HG03060 (cell line): Measurements from ENCODE around the gene LYPLA2.

Experiments used
- ATAC-seq: cut with Tn5 transposase; IDR thresholded peaks from one replicate; pipeline ENCODE4 v1.9.1; 2021; ENCODE audit warnings: low read depth, moderate number of reproducible peaks; ENCODE audit not compliant: unreplicated experiment

Gene LYPLA2

DNA sequence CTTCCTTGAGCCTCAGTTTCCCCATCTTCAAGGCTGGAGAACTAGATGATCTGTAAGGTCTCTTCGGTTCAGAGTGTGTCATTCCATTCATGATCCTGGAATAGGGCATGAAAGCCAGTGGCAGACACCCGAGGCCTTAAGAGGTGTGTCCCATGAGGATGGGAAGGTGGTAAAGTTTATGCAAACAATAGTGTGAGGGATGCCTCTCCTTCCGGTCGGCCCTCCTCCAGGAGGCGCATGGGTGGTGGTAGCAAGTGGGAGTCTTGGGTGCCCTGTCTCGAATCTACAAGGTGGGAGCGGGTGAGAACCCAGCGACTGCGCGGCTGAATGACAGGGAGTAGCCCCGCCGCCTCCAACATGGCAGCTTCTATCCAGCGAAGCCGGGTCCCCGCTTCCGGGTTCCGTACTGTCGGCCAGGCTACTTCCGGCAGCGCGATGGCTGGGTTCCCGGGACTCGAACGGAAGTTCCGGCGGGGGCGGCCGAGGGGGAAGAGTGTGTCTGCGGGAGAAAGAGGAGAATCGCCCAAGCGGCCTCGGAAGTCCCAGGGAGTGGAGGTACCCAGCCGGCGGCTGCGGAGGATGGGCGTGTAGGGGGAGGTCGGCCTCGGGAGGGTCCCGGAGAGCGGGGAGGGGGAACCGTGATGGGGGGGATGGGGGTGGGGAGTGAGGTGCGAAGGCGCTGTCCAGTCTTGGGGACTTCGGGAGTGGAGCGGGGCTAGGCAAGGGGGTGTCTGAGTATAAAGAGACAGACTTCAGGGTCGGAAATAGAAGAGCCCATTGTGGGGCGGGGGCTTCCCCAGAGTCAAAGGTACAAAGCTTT, at the start of gene LYPLA2:
Gene LYPLA2, plus strand, starts transcription at position 450 of the 820 bp plus-strand sequence. CDS start 1,538 bp downstream, outside the sequence.
- ATAC-seq, result no peak

DNA sequence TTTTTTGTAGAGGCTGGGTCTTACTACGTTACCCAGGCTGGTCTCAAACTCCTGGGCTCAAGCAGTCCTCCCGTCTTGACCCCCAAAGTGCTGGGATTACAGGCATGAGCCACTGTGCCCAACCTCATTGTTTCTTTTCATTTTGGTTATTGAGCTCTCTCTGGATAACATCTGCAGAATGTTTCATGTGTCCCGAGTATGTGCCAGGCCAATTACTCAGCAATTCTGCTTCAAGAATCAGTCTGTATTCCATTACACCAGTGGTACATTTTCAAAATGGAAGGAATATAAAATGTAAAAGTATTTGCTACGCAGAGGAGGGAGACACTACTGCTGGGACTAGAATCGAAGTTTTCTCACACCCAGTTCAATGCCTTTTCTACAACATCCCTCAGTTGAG, 49.3 kb upstream of the LYPLA2 start:
- ATAC-seq, result no peak

DNA sequence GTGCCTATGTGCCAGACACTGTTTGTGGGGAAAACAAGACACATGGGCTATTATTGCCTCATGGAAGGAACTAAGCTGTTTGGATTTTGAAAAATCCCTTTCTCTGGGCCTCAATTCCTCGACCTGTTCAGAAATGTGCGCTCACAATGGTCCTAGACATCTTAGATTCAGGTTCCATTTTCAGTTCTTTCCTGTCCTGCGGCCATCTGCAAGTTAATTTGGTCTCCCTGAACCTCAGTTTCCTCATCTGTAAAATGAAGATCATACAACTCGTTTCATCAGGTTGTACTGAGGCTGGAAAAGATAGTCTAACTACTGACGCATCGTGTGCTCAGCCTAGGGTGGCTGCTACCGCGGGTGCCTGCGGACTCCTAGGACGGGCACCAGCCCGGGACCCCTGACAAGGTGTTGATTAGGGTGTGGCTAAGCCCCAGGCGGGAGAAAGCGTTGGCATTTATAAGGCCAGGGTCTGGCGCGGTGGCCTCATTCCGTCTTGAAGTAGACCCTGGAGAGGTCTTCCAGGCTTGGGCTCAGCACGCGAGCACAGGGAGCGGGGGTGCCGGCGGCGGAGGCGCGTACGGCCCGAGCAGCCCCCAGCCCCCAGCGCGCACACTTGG, 48.2 kb upstream of the LYPLA2 start:
- ATAC-seq, result no peak

DNA sequence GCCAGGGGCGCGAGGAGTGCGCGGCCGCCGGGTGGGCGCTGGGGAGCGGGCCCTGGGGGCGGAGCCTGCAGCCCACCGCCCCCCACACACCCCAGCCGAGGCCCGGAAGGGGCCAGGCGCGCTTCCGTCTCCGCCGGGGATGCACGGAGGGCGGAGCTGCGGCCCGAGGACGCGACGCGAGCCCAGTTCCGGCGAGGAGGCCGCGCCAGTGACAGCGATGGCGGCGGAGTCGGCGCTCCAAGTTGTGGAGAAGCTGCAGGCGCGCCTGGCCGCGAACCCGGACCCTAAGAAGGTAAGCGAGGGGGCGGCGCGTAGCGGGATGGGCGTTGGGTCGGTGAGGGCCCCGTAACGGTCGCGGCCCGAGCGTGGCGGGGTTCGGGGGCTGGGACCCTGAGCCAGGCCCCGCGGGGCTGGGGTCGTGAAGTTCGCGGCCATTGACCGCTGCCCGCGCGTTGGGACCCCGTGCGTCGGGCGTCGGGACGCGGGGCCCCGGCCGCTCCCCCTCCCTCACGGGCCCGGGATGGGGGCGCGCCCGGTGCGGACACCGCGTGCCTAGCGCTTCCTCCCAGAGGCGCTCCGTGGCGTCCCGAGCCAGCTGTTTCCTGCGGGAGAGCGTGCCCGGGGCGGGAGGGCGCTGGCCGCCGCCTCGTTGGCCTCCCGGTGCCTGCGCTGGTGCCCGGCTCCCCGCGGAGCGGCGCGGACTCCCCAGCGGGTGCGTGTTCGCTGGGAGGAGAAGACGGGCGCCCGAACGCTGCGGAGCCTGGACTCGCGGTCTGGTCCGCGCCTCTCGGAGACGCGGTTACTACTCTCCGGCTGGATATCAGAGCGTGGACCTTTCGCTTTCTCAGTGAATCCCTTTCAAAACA, 47.4 kb upstream of the LYPLA2 start, which contains the start of gene ELOA:
Gene ELOA, plus strand, starts transcription at position 185 of the 866 bp plus-strand sequence. Its CDS starts 33 bp downstream, at position 218.
- ATAC-seq, result no peak

DNA sequence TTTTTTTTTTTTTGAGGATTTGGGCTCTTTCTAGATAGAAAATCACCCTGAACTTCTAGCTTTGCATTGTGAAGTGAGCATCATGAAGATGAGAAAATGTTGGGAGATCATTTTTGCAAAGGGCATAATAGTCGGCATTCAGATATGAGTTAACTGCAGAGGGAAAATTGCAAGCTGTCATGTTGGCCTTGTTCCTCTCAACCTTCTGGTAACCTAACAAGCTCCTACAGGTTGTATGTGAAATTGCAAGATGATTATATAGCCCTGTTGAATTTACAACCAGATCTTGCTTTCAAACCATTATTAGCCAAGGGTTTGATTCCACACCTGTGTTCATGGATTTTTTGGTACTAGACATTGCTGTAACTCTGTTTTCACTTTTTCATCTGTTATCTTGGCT, 45.4 kb upstream of the LYPLA2 start:
- no peak for ATAC-seq

DNA sequence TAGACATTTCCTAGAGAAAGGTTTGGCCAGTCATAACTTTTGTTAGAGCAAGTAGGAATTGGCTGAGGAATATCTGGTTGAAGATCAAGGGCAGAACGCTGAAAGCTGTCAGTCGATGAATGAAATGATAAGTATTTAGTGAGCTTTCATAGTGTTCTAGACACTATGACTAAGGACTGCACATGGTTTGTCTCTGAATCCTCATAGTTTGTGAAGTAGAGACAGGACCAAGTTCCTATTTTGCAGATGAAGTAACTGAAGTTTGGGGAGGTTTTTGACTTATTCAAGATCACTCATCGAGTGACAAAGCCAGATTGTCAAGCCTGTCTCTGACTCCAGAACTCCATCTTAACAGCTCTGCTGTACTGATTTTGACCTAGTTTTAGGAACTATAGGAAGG, 42.9 kb upstream of the LYPLA2 start:
- ATAC-seq, result no peak

DNA sequence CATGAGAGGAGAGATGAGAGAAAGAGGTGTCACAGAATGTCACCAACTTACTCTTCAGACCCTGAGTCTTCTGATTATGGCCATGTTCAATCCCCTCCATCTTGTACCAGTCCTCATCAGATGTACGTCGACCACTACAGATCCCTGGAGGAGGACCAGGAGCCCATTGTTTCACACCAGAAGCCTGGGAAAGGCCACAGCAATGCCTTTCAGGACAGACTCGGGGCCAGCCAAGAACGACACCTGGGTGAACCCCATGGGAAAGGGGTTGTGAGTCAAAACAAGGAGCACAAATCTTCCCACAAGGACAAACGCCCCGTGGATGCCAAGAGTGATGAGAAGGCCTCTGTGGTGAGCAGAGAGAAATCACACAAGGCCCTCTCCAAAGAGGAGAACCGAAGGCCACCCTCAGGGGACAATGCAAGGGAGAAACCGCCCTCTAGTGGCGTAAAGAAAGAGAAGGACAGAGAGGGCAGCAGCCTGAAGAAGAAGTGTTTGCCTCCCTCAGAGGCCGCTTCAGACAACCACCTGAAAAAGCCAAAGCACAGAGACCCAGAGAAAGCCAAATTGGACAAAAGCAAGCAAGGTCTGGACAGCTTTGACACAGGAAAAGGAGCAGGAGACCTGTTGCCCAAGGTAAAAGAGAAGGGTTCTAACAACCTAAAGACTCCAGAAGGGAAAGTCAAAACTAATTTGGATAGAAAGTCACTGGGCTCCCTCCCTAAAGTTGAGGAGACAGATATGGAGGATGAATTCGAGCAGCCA, 39.7 kb upstream of the LYPLA2 start:
- peak; percentile 47 for ATAC-seq

DNA sequence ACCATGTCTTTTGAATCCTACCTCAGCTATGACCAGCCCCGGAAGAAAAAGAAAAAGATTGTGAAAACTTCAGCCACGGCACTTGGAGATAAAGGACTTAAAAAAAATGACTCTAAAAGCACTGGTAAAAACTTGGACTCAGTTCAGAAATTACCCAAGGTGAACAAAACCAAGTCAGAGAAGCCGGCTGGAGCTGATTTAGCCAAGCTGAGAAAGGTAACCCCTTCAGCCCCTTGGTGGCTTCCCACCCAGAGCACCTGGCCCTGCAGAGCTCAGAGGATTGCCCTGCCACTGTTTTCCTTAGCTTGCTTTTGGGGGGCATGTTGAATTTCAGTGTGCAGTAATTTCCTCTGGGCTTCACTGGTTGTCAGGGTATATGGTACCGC, 39.1 kb upstream of the LYPLA2 start:
- ATAC-seq, result no peak

DNA sequence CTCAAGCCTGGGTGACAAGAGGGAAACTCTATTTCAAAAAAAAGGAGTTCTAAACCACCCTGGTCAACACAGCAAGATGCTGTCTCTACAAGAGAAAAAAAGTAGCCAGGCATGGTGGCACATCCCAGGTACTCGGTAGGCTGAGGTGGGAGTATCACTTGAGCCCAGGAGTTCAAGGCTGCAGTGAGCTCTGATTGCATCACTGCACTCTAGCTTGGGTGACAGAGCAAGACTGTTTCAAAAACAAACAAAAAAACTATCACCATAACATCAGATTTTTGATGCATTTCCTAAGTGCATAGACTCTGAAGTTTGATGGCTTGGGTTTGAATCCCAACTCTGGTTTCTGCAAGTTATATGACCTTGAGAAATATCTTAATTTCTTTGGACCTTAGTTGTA, 38.0 kb upstream of the LYPLA2 start:
- ATAC-seq, result no peak

DNA sequence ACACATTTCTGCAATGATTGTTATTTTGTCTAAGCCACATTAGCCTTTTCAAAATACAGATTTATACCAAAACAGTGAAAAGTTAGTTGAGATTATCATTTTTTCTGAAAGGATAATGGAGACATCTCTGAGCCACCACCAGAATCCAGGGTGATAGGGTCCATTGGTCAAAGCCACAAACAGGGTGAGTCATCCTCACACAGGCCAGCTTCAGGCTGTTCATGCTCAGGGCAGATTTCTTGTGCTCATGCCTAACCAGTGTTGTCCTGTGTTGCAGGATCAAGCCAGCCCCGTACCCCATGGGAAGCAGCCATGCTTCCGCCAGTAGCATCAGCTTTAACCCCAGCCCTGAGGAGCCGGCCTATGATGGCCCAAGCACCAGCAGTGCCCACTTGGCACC, 34.3 kb upstream of the LYPLA2 start:
- no peak for ATAC-seq

DNA sequence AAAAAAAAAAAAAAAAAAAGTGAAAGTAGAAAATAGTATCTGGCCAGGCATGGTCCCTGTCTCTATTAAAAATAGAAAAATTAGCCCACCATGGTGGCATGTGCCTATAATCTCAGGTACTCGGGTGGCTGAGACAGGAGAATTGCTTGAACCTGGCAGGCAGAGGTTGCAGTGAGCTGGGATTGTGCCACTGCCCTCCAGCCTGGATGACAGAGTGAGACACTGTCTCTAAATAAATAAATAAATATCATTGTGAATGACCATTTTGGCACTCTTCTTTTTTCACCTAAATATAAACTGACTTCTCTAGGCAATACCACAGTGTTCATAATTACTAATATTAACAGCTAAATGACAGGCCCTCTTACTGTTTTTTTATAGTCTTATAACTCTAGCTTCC, 33.1 kb upstream of the LYPLA2 start:
- ATAC-seq, result no peak

DNA sequence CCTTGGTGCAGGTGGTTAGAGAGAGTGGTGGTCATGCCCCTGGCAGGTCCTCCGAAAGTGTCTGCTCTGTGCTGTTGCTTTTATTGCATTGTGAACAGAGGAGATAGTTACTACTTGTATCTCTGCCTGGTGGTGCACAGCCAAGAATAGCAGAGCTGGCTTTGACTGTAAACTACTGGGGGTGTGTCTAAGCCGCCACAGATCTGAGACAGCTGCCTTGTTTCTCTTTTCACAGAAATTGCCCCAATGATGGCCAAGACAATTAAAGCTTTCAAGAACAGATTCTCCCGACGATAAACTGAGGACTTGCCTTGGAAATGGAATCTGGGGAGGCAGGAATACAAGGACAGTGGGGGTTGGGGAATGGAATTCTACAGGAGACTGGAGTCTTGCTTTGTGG, 31.7 kb upstream of the LYPLA2 start:
- ATAC-seq, result no peak

DNA sequence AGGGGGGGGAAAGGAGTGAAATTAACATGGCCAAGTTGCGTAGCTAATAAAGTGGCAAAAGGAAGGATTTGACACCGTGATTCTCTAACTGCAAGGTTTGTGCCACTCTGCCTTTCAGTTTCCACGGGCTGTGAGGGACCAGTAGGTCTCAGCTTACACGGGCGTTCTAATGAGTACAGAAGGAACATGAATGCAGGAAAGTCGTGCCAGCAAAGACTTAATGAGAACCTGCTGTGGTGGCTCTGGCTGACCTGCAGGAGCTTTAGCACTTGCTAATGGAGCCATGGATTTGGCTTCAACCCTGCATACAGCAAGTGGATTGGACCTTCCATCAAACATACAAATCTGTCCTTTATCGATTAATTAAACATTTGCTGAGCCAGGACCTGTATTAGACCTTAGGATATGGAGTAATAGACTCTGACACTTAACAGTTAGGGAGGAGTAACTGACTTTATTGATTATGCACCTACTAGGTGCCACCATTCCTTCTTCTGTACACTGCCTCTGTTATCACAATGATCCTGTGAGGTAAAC, 27.8 kb upstream of the LYPLA2 start:
- ATAC-seq, result no peak

DNA sequence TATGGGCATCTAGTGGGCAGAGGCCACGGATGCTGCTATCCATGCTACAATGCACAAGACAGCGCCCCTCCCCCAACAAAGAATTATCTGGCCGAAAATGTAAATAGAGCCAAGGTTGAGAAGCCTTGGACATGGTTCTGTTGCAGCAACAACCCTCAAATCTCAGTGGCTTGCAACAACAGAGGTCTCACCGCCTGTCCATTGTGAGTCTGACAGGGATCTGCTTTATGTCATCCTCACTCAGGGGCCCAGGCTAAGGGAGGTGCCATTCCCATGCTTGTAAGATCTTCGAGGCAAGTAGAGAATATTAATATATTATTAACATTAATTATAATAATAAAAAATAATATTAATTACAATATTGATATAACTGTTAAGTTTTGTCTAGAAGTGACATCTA, 22.2 kb upstream of the LYPLA2 start:
- ATAC-seq, result no peak

DNA sequence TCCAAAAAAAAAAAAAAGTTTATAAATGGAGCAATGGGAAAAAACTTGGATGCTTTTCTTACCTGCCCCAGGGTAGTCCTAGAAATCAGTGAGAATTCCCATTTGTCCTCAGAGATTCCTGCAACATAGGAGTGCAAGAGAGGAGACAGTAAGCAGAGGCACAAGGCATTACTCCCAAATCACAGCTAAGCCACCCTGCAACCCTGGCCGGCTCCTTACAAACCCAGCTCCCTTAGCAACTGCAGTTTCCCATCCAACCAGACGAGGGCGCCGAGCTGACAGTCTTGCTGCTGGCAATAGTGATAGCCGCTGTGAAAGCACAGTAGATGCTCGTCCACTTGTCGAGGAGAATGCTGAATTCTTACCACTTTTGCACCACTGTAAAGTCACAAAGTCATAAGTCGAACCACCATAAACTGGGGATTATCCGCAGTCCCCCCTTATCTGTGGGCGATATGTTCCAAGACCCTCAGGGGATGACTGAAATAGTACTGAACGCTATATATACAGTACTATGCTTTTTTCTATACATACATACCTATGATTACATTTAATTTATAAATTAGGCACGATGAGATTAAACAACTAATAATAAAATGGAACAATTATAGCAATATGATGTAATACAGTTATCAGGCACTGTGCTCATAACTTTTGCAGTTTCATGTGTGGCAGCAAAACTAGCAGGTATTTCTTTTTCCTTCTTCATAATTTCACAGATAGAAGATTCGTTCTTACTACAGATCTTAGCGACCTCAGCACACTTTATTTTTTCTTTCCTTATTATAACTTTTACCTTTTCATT, 18.7 kb upstream of the LYPLA2 start:
- ATAC-seq, result no peak

DNA sequence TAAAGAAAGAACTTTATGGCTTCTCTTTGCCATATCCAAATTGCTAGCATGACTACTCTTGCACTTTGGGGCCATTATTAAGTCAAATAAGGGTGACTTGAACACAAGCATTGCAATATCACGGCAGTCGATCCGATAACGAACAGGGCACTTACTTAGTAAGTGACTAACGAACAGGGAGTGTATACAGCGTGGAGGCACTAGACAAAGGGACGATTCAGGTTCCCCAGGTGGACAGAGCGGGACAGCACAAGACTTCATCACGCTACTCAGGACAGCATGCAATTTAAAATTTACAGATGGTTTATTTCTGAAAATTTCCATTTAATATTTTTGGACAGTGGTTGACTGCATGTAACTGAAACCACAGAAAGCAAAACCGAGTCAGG, 18.1 kb upstream of the LYPLA2 start:
- ATAC-seq, result no peak

DNA sequence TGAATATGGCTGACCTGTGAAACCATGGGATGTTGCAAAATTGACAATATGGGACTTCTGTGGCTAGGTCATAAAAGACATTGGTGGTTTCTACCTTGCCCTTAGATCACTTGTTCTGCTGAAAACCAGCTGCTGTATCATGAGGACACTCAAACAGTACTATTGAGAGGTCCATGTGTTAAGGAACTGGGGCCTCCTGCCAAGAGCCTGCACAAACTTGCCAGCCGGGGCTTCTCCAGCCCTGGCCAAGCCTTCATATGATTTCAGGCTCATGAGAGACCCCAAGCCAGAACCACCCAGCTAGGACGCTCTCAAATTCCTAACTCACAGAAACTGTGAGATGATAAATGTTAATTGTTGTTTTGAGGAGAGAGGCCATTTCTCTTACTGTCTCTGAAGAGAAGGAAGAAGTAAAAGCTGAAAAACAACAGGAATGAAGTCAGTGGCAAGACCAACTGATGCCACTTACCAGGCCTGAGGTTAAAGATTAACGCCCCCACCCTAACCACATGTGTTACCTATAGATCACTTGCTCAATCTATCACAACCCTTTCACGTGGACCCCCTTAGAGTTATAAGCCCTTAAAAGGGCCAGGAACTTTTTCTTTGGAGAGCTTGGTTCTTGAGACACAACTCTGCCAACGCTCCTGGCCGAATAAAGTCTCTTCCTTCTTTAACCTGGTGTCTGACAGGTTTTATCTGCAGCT, 16.6 kb upstream of the LYPLA2 start:
- ATAC-seq, result no peak

DNA sequence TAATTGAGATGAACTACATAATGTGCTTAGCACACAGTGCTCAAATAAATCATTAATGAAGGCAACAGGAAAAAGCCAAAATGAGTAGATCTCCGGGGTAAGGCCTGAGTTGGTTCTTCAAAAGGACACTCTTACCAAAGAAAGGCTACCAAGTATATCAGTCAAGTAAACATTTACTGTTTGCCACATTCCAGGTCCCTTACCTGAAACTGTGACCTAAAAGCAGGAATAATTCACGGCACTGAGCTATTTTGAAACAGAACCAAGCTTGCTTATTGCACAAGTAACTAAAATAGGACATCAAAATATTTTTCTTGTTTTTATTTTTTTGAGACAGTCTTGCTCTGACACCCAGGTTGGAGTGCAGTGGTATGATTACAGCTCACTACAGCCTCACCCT, 14.7 kb upstream of the LYPLA2 start:
- no peak for ATAC-seq
